ENCODE results near the gene IGSF8.

The IGSF8 gene

DNA sequence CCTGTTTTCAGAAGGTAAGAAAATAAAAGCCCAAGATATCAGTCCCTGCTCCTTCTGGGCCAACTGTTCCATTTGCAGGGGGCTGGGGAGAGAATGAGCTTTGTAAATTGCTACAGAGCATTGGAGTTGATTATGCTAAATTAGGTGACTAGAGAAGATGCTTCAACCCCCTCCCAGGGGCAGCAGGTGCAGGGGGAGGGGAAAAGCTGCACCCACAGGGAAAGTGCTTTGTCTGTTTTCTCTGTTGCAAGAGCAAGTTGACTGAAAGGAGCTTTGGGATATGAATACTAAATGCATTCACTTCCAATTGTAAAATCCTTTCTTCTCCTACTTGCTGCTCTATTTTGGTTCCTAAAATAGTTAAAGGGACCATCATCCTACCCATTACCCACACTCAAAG is 50.1 kb downstream of the IGSF8 start:
- H3K36me3 ChIP-seq (replicated peaks): no peaks in the 10 kb centered on the region
- no peak overlapping the region for H3K27ac ChIP-seq
- H3K4me3 ChIP-seq (ENCODE audit: low read depth, low read length): no peak overlapping the region
- no peak for DNase-seq
- in situ Hi-C loops (cut with HindIII; ENCODE audit: low pct_ligation_motif_present, low sequenced_read_pairs): no loop called here
- peaks cover 24% of the 10 kb centered on the region for H3K27me3 ChIP-seq (replicated peaks)
- TF ChIP-seq, protein P1, sequence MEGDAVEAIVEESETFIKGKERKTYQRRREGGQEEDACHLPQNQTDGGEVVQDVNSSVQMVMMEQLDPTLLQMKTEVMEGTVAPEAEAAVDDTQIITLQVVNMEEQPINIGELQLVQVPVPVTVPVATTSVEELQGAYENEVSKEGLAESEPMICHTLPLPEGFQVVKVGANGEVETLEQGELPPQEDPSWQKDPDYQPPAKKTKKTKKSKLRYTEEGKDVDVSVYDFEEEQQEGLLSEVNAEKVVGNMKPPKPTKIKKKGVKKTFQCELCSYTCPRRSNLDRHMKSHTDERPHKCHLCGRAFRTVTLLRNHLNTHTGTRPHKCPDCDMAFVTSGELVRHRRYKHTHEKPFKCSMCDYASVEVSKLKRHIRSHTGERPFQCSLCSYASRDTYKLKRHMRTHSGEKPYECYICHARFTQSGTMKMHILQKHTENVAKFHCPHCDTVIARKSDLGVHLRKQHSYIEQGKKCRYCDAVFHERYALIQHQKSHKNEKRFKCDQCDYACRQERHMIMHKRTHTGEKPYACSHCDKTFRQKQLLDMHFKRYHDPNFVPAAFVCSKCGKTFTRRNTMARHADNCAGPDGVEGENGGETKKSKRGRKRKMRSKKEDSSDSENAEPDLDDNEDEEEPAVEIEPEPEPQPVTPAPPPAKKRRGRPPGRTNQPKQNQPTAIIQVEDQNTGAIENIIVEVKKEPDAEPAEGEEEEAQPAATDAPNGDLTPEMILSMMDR (IDR thresholded peaks at IDR 0.05; ENCODE audit: low read depth, low read length, missing control alignments): no peak

DNA sequence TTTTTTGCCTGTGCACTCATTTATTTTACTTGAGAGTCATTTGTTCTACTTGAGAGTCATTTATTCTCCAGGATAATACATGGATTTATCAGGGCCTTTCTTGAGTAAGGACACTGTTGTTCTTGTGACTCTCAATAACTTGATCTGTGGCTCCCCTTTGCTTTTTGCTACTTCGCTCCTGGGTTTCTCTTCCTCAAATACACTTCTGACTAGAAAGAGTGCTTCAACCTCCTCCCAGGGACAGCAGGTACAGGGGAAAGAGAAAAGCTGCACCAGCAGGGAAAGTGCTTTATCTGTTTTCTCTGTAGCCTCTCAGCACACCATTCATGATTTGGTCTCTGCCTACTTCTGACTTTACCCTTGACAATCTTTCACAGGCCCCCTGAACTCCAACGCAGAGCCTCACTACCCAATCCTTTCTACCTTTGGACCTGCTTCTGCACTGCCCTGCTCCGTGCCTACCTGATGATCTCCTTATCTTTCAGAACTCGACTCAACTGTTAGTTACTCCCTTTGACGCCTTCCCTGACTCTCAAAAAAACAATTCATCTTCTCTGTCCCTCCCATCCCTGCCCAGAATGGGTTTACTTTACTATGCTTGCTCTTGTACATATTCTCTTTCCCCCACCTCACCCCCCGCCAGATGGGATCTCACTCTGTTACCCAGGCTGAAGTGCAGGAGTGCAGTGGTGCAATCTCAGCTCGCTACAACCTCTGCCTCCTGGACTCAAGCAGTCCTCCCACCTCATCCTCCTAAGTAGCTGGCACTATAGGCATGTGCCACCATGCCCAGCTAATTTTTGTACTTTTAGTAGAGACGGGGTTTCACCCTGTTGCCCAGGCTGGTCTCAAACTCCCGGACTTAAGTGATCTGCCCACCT is 51.1 kb downstream of the IGSF8 start:
- TF ChIP-seq, protein P1 (IDR thresholded peaks at IDR 0.05; ENCODE audit: low read depth, low read length, missing control alignments): no peak
- no peaks in the 10 kb centered on the region for H3K36me3 ChIP-seq (replicated peaks)
- peaks cover 24% of the 10 kb centered on the region for H3K27me3 ChIP-seq (replicated peaks)
- no peak overlapping the region for H3K4me3 ChIP-seq (ENCODE audit: low read depth, low read length)
- no peak overlapping the region for H3K27ac ChIP-seq
- DNase-seq: no peak
- in situ Hi-C loops (cut with HindIII; ENCODE audit: low pct_ligation_motif_present, low sequenced_read_pairs): no loop called here

DNA sequence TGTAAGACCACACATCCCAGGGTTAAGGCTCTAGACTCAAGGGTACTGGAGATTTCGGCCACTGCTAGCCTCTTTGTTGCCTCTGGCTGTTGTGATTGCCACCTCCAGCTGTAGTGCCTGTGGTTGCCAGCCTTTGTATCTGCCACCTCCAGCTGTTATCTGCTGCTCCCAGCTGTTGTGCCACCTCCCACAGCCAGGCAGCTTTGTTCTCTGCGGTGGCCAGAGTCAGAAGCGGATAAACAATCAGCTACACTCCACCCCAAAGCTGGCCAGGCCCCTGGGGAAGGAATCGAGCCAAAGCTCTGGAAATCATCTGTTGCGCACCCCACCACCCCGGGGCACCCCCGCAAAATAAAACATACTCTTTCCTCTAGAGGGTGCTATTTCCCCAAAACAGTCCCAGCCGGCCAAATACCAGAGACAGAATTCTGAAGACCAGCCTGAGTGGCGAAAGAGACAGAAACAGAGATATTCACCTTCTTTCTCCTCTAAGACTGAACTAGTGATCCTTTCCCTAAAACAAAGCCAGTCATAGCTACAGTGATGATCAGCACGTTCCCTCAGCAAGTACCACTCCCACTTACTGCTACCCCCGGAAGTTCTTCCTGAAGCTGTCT is 51.8 kb downstream of the IGSF8 start:
- Histone ChIP-seq H3K4me3 (ENCODE audit: low read depth, low read length) (no peak overlapping the region), H3K27me3 (replicated peaks) (peaks cover 24% of the 10 kb centered on the region), H3K27ac (no peak overlapping the region), H3K36me3 (replicated peaks) (no peaks in the 10 kb centered on the region)
- in situ Hi-C loops (cut with HindIII; ENCODE audit: low pct_ligation_motif_present, low sequenced_read_pairs): no loop called here
- DNase-seq: peak; percentile 28
- TF ChIP-seq, protein P1 (IDR thresholded peaks at IDR 0.05; ENCODE audit: low read depth, low read length, missing control alignments): peak; percentile 67

DNA sequence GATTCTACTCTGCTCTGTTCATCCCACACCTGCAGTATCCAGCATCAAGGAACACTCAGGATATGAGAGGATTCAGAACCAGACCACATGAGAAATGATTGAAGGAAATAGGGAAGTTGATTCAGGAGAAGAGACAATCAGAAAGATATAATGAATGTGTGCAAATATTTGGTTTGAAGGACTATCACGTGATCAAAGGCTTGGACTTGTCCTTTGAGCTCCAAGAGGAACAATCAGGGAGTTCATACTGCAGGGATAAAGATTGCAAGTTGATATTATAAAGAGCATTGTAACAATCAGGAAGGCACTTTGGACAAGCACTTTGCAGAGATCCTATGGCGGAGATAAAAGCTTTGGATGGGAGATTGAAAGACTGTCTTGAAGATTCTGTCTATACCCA is 52.8 kb downstream of the IGSF8 start:
- H3K27ac ChIP-seq: no peak overlapping the region
- no peaks in the 10 kb centered on the region for H3K36me3 ChIP-seq (replicated peaks)
- H3K27me3 ChIP-seq (replicated peaks): peaks cover 24% of the 10 kb centered on the region
- in situ Hi-C loops (cut with HindIII; ENCODE audit: low pct_ligation_motif_present, low sequenced_read_pairs): no loop called here
- no peak for DNase-seq
- TF ChIP-seq, protein P1 (IDR thresholded peaks at IDR 0.05; ENCODE audit: low read depth, low read length, missing control alignments): no peak
- no peak overlapping the region for H3K4me3 ChIP-seq (ENCODE audit: low read depth, low read length)

DNA sequence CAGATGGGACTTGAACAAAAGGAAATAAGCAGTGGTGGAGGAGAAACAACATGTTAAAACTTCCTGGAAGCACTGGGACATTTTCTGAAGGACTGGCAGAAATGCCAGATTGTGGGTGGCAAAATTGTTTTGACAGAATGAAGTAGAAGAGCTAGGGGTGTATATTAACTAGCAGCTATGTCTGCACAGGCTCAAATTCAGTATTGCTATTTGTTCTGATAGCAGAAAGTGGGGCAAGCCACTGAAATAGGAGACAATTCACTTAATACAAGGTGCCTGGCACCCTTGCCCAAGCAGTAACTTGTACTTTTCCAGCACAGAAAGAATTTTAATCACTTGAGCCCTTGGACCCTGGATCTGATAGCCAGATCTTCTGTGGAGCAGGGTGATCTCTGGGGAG is 54.9 kb downstream of the IGSF8 start:
- DNase-seq: no peak
- in situ Hi-C loops (cut with HindIII; ENCODE audit: low pct_ligation_motif_present, low sequenced_read_pairs): no loop called here
- Histone ChIP-seq H3K27me3 (replicated peaks) (peaks cover 25% of the 10 kb centered on the region), H3K4me3 (ENCODE audit: low read depth, low read length) (no peak overlapping the region), H3K36me3 (replicated peaks) (no peaks in the 10 kb centered on the region), H3K27ac (no peak overlapping the region)
- TF ChIP-seq, protein P1 (IDR thresholded peaks at IDR 0.05; ENCODE audit: low read depth, low read length, missing control alignments): no peak

Data from brain microvascular endothelial cell (primary cell).